HG03045 (cell line): Measurements from ENCODE around the gene PLEKHM3.

Source experiments
- ATAC-seq: cut with Tn5 transposase; IDR thresholded peaks from one replicate; pipeline ENCODE4 v1.9.1; 2021; ENCODE audit warnings: mild to moderate bottlenecking, moderate library complexity; ENCODE audit not compliant: unreplicated experiment

PLEKHM3 gene

DNA sequence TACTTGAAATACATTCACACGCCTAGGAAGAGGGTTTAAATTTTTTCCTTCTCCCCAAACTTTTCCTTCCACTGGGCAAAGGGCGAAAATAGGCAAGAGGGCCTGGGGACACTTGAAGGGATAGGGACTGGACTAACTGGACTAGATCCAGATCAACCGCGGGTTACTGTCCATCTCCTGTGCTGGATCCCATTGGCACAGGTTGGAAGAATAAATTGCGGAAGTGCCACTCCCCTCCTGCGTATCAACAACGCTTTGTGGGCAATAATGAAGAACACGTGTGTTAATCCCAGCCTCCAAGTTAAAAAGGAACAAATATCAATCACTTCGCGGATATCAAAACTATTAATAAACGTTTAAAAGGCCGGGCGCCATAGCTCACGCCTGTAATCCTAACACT, 253.9 kb downstream of the PLEKHM3 start:
- no peak for ATAC-seq
